Activated naive CD4-positive, alpha-beta T cell treated with anti-CD3 and anti-CD28 coated beads, Interleukin-2, amount 50 U/mL, for 24 hours (primary cell): Measurements from ENCODE around the gene DCDC2.
"Not testable (repeated sequence)": the region's sequence is repeated elsewhere in the genome, so short reads cannot be mapped to it uniquely, and the experiment has no call there.

Source experiments
- H3K27ac Mint-ChIP-seq: one replicate; pipeline ENCODE4 v1.8.0; 2021; ENCODE audit warnings: mild to moderate bottlenecking, mixed read lengths
- H3K27me3 Mint-ChIP-seq: one replicate; pipeline ENCODE4 v1.8.0; 2021; ENCODE audit warnings: mixed read lengths
- H3K36me3 Mint-ChIP-seq: one replicate; pipeline ENCODE4 v1.8.0; 2021; ENCODE audit warnings: mixed read lengths
- H3K4me1 Mint-ChIP-seq: one replicate; pipeline ENCODE4 v1.8.0; 2021; ENCODE audit warnings: mixed read lengths
- H3K4me3 Mint-ChIP-seq: one replicate; pipeline ENCODE4 v1.8.0; 2021; ENCODE audit warnings: mild to moderate bottlenecking, mixed read lengths
- H3K9me3 Mint-ChIP-seq: one replicate; pipeline ENCODE4 v1.8.0; 2021; ENCODE audit warnings: mixed read lengths

Gene DCDC2

DNA sequence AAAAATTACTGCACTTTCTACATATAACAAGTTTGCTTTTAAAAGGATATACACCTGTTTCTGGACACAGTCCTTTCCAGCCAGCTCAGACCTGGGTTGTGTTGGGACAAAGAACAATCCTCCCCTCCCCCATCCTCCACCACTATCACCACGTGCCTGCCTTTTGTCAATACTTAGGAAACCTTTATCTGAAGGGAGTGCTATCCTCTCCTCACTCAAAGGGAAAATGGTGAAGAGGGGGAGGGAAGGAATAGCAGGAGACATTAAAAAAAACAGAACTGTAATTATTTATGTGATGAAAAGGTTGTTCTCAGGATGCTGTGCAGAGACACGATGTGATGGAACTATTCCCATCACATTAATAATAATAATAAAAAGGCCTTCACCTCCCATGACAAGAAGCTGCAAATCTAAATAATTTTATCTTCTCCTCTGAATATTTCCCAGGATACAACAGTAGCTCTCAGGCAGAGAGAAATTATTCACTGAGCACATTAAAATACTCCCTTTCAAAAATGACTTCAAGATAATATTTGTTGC, 126.4 kb downstream of the DCDC2 start:
- H3K36me3 Mint-ChIP-seq, result no peaks in the 10 kb centered on the region
- H3K27me3 Mint-ChIP-seq, result peaks cover 26% of the 10 kb centered on the region
- no peak overlapping the region for H3K4me3 Mint-ChIP-seq
- H3K27ac Mint-ChIP-seq, result no peak overlapping the region
- H3K4me1 Mint-ChIP-seq, result no peaks in the 10 kb centered on the region
- H3K9me3 Mint-ChIP-seq, result no peaks in the 10 kb centered on the region

DNA sequence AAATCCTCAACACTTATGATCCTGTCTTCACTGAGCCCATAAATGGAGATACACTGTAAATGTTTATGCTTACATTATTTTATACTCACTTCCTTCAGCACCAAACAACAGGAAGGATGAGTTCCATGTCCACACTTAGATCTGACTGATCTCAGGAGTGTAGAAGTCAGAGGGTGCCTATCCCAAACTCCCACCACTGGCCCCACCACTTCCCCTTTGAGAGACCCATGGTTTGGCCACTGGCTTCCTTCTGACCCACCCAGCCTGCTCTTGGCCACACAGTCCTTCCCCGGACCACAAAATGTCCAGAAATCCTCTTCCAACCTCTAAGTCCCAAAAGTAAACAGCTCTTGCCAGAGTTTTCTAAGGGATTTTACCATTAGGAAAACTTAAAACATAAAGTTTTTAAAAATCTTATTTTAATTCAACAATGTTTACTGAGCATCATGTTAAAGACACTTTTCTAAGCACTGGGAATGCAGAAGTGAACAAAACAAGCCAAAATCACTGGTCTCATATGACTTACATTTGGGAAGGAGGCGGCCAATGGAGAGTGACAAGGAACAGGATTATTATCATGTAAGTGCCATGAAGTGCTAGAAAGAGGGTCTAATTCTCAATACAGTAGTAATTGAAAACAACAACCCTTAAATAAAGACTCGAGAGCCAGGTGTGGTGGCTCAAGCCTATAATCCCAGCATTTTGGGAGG, 128.0 kb downstream of the DCDC2 start:
- Mint-ChIP-seq H3K9me3 (no peaks in the 10 kb centered on the region), H3K4me3 (no peak overlapping the region), H3K36me3 (no peaks in the 10 kb centered on the region), H3K27me3 (peaks cover 28% of the 10 kb centered on the region), H3K27ac (no peak overlapping the region), H3K4me1 (no peaks in the 10 kb centered on the region)

DNA sequence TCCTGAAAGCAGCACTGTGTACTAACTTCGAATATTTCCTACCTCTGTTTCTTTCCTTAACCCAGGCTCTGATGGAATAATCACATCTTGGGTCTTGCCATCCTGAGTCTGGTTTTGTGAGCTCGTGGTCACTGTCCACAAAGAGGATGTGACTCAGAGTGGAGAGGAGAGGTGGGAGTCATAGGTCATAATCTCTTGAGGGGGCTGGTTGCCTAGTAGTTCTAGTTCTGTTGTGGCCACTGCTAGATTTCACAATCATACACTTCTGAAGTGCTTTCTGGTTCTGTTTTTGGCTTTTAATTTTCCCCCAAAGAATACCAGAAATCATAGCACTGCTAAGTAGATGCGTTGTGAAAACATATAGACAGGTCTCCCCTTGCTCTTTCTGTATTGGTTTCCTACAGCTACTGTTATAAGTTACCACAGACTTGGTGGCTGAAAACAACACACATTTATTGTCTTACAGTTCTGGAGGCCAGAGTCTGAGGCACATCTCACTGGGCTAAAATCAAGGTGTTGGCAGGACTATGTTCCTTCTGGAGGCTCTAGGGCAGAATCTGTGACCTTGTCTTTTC, 129.1 kb downstream of the DCDC2 start:
- peaks cover 23% of the 10 kb centered on the region for H3K27me3 Mint-ChIP-seq
- no peaks in the 10 kb centered on the region for H3K36me3 Mint-ChIP-seq
- H3K9me3 Mint-ChIP-seq, result no peaks in the 10 kb centered on the region
- H3K4me1 Mint-ChIP-seq, result no peaks in the 10 kb centered on the region
- no peak overlapping the region for H3K4me3 Mint-ChIP-seq
- no peak overlapping the region for H3K27ac Mint-ChIP-seq

DNA sequence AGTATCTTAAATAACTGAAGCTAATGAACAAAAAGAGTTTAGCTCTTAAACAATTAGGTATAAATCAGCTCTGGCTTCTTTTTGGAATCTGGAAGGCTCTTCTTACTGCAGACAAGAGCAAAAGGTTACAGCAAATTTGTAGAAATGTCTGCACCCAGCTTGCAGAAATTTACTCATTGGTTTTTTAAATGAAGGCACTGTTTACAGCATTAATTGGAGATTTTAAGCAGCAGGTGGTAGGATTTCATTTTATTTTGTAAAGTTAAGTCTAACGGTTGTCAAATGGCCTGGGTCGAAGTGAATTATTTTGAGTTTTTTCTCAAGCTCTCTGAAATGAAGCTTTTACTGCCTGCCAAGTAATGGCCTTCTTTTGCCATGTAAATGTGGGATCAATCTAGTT, 129.7 kb downstream of the DCDC2 start:
- no peak overlapping the region for H3K4me3 Mint-ChIP-seq
- H3K36me3 Mint-ChIP-seq, result no peaks in the 10 kb centered on the region
- no peaks in the 10 kb centered on the region for H3K4me1 Mint-ChIP-seq
- H3K27me3 Mint-ChIP-seq, result peaks cover 21% of the 10 kb centered on the region
- H3K27ac Mint-ChIP-seq, result no peak overlapping the region
- no peaks in the 10 kb centered on the region for H3K9me3 Mint-ChIP-seq

DNA sequence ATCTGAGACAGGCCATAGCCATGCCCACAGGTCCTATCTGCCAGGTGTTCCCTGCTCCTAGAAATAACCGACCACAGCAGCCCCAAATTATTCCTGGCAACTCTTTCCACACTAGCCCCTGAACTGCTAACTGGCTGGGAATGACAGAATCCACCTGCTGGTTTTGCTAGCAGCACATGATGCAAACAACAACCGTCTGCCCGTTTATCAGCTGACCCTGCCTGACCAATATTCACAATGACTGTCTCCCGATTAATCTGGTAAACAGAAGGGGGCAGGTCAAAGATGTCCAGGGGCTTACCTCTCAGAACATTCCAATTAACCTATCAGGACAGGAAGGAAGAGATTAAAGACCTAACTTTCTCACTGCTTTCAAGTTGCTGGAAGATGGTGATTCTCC, 130.3 kb downstream of the DCDC2 start:
- Mint-ChIP-seq H3K4me3 (no peak overlapping the region), H3K9me3 (no peaks in the 10 kb centered on the region), H3K27ac (no peak overlapping the region), H3K4me1 (no peaks in the 10 kb centered on the region), H3K27me3 (peaks cover 17% of the 10 kb centered on the region), H3K36me3 (no peaks in the 10 kb centered on the region)

DNA sequence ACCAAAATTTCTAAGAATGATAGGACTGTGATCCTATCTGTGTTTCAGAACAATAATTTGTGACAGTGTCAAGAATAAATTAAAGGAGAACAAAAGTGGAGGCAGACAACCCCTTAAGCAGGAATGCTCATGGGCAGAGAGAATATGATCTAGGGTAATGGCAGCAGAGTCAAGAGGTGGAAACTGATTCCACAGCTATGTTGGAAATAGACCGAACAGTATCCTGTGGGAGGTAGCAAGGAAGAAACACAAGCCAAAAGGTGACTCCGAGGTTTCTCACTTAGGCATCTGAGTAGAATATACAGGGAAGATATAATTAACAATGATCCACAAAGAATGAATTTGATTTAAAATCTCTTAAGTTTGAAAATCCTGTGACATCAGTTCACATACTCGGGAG, 131.3 kb downstream of the DCDC2 start:
- Mint-ChIP-seq H3K4me3 (no peak overlapping the region), H3K27ac (no peak overlapping the region), H3K36me3 (no peaks in the 10 kb centered on the region), H3K4me1 (no peaks in the 10 kb centered on the region), H3K27me3 (peaks cover 21% of the 10 kb centered on the region), H3K9me3 (no peaks in the 10 kb centered on the region)

DNA sequence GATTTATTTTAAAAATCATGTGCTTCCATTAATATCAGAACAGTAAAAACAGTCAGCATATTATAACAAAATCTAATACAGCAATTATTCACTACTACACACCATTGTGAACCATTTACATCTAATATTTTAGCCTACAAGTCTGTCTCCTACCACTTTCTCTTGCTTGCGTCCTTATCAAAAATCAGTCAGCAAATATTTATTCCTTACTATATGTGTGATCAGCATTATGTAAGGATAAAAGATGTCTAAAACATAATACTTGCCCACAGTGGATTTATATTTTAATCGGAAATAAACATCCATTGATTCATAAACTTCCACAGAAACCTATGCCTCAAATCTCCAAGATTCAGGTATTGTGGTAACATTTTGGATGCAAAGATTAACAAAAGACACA, 132.0 kb downstream of the DCDC2 start:
- Mint-ChIP-seq H3K9me3 (no peaks in the 10 kb centered on the region), H3K27ac (no peak overlapping the region), H3K36me3 (no peaks in the 10 kb centered on the region), H3K4me1 (no peaks in the 10 kb centered on the region), H3K27me3 (peaks cover 20% of the 10 kb centered on the region), H3K4me3 (no peak overlapping the region)

DNA sequence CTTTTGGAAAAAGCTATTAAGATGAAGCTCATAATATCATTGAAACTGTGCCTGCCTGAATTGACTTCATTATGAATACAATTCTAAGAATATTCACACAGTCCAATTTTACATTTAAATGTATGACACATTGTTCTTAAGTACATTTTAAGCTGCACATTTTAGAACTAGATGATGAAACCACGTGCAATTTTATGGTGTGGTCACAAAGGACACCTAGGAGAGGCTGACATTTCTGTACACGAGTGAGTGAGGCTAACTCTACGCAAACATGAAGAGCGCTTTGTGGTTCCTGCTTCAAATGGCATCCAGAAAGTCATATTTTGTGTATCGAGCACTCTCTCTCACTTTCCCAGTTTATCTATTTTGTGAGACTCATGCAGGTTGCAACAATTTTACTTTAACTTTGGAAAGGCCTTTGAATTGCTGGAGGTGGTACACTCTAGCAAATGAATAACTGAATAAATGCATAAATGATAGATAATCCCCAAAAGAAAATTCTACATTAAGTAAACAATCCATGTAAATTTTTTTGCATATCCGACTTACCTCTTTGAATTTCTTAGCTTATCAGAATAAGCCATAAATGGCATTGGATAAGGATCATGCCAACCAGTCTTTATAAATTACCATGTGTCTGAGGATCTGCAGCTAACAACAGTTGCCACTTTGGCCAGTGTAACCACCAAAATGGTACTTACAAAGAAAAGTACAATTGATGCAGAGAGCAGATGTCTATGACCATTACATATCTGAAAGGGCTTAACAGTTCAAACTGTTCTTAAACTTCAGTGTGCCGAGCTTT, 134.5 kb downstream of the DCDC2 start:
- Mint-ChIP-seq H3K27ac (no peak overlapping the region), H3K4me1 (no peaks in the 10 kb centered on the region), H3K36me3 (no peaks in the 10 kb centered on the region), H3K4me3 (no peak overlapping the region), H3K27me3 (peaks cover 12% of the 10 kb centered on the region), H3K9me3 (no peaks in the 10 kb centered on the region)

DNA sequence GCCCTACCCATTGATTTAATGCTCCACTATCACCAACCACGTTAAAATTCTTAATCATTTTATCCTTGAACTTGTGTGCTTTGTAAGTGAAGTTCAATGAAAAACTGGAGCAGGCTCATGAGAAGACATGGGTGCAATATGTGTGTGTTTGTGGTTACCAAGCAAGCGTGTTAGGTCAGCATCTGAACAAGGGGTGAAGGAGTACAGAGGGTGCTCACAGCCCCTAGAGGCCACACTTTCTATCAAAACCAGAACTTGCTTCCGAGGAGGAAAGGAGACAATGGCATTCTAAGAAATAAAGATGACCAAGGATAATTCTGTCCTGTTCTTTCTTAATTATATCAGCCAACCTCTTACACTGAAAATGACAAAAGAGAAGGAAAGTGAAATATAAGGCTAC, 138.2 kb downstream of the DCDC2 start:
- Mint-ChIP-seq H3K4me1 (no peaks in the 10 kb centered on the region), H3K27me3 (peaks cover 7% of the 10 kb centered on the region)

DNA sequence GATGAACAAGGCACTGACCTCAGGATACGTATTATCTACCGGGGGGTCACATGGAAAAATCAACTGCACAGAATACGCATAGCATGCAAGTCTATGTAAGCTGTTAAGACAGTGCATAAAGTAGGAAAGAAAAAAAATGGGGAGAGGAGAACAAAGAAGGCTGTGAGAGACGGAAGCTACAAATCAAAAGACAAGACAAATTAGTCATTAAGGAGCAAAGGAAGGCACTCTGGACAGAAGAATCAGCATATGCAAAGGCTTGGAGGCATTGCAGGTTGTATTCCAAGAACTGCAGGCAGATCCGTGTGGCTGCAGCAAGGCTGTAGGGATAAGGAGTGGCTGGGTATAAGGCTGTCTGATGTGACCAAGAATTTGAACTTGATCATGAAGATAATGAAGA, 142.9 kb downstream of the DCDC2 start:
- Mint-ChIP-seq H3K4me3 (no peak overlapping the region), H3K9me3 (no peaks in the 10 kb centered on the region), H3K27ac (no peak overlapping the region), H3K36me3 (no peaks in the 10 kb centered on the region), H3K27me3 (no peaks in the 10 kb centered on the region), H3K4me1 (no peaks in the 10 kb centered on the region)

More for the DNA sequence above, 138.2 kb downstream of the DCDC2 start:
- H3K9me3 Mint-ChIP-seq, result no peaks in the 10 kb centered on the region
- H3K4me3 Mint-ChIP-seq, result no peak overlapping the region
- H3K27ac Mint-ChIP-seq, result no peak overlapping the region
- H3K36me3 Mint-ChIP-seq, result no peaks in the 10 kb centered on the region

DNA sequence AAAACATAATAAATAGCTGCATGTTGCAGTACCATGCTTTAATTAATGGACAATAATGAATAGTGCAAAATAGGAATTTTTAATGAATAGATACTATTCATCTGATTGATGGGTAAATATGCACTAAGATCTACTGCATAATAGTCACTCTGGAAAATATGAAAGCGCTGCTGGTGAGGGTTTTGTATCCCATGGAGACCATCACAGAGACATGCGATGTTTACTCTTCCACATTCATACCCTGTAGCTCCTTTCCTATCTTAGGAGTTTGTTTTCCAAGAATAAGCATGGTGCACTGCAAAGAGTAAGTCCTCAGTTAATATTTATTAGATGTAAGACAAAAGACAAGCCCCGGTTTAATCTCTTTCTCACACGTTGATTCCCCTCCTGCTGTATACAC, 150.4 kb downstream of the DCDC2 start:
- H3K4me1 Mint-ChIP-seq, result no peaks in the 10 kb centered on the region
- H3K36me3 Mint-ChIP-seq, result no peaks in the 10 kb centered on the region
- H3K9me3 Mint-ChIP-seq, result no peaks in the 10 kb centered on the region
- H3K27me3 Mint-ChIP-seq, result no peaks in the 10 kb centered on the region
- H3K27ac Mint-ChIP-seq, result no peak overlapping the region
- H3K4me3 Mint-ChIP-seq, result no peak overlapping the region

DNA sequence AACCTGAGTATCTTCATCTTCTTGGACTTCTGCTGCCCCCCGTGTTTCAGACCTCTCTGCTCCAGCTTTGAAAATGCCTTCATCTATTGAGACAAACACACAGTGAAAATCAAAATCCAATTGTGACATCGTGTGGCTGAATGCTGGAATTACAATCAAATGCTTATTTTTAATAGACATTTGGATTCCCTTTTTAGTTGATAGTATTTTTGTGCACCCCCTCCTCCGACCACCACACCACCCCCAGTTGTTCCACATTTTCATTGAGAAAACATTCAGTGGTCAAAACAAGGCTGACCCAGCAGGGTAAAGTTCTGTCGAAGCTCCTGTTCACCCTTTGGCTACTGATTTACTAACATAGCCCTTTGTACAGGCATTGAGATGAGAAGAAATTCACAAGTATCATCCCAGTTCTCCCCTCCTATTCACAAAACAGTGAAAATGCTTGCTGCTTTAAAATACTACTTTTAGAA, 152.8 kb downstream of the DCDC2 start:
- Mint-ChIP-seq H3K4me1 (no peaks in the 10 kb centered on the region), H3K27ac (no peak overlapping the region), H3K9me3 (no peaks in the 10 kb centered on the region), H3K27me3 (no peaks in the 10 kb centered on the region), H3K4me3 (no peak overlapping the region), H3K36me3 (no peaks in the 10 kb centered on the region)

DNA sequence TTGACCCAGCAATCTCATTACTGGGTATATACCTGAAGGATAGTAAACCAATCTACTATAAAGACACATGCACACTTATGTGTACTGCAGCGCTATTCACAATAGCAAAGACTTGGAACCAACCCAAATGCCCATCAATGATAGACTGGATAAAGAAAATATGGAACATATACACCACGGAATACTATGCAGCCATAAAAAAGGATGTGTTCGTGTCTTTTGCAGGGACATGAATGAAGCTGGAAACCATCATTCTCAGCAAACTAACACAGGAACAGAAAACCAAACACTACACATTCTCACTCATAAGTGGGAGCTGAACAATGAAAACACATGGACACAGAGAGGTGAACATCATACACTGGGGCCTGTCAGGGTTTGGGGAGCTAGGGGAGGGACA, 153.7 kb downstream of the DCDC2 start:
- H3K4me1 Mint-ChIP-seq, H3K4me3 Mint-ChIP-seq, H3K9me3 Mint-ChIP-seq, H3K36me3 Mint-ChIP-seq, H3K27me3 Mint-ChIP-seq, H3K27ac Mint-ChIP-seq: not testable (repeated sequence)

DNA sequence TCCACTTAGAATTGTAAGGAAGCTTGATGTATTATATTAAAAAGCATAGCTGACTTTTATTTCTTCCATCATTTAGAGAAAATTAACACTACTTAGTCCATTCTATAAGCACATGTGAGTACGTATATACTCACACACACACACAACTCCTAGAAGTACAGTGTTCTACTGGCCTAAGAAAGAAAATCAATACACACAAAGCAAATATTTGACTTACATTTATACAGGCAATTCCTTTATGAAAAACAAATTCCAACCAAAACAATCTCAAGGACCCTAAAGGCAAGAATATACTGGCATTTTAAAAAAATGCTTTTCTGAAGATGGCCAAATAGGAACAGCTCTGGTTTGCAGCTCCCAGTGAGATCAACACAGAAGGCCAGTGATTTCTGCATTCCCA, 160.0 kb downstream of the DCDC2 start:
- no peaks in the 10 kb centered on the region for H3K36me3 Mint-ChIP-seq
- no peak overlapping the region for H3K4me3 Mint-ChIP-seq
- H3K27me3 Mint-ChIP-seq, result peaks cover 9% of the 10 kb centered on the region
- no peak overlapping the region for H3K27ac Mint-ChIP-seq
- no peaks in the 10 kb centered on the region for H3K9me3 Mint-ChIP-seq
- no peaks in the 10 kb centered on the region for H3K4me1 Mint-ChIP-seq

DNA sequence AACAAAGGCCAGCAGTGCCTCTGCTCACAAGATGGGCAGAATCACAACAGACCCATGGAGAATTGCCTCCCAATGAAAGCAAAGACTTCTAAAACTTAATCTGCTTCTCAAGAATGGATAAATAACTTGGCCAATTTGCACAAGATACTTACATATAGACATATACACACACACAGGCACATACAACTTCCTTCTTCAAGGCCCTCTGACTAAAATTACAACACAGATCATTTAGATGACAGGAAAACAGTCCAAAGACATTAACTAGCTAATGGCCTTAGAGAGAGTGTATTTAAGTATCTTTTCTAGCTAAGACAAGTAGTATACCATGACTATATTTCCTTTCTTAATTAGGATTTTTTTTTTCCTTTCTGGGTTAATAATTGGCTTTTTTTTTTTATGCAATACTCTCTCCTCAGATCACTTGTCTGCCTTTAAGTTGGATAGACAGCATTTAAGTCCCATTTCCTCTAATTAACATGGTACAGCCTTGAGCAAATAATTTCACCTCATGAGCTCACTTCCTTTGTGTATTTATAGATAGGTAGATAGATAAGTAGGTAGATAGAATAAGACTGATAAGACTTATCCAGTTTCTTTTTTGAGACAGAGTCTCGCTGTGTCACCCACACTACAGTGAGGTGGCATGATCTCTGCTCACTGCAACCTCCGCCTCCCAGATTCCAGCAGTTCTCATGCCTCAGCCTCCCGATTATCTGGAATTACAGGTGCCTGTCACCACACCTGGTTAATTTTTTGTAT, 161.8 kb downstream of the DCDC2 start:
- Mint-ChIP-seq H3K27me3 (peaks cover 20% of the 10 kb centered on the region), H3K4me3 (no peak overlapping the region), H3K4me1 (no peaks in the 10 kb centered on the region), H3K36me3 (peaks cover 2% of the 10 kb centered on the region), H3K9me3 (peaks cover 5% of the 10 kb centered on the region), H3K27ac (no peak overlapping the region)
